Retinal pigment epithelial cell (primary cell): ENCODE data around the gene DCLK1.
A peak's percentile ranks its signal among the peaks of the same experiment; 100 is the strongest.

Source experiments
- DNase-seq: peaks from one replicate; pipeline ENCODE4 v3.0.0-alpha.2; 2010; ENCODE audit warnings: low read depth
- H3K4me3 ChIP-seq: 2 replicates; pipeline ENCODE4 v1.5.1; 2011; ENCODE audit warnings: mild to moderate bottlenecking, low read length, control low read depth, moderate library complexity
- TF ChIP-seq, protein P1 (sequence below): conservative IDR thresholded peaks from 2 replicates; pipeline ENCODE4 v1.5.1; 2011; ENCODE audit warnings: low read depth, low read length, control low read depth, inconsistent platforms

The DCLK1 gene

DNA sequence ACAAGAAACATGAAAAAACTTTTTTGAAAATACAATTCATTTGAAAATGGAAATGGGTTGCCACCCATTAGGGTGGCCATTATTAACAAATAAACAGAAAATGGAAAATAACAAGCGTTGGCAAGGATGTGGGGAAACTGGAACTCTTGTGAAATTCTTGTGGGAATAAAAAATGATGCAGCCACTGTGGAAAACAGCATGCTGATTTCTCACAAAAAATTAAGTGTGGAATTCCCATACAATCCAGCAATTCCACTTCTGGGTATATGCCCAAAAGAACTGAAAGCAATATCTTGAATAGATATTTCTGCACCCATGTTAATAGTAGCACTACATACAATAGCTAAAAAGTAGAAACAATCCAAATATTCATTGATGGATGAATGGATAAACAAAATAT lies 165.2 kb downstream of the DCLK1 start:
- DNase-seq: no peak
- TF ChIP-seq, protein P1, sequence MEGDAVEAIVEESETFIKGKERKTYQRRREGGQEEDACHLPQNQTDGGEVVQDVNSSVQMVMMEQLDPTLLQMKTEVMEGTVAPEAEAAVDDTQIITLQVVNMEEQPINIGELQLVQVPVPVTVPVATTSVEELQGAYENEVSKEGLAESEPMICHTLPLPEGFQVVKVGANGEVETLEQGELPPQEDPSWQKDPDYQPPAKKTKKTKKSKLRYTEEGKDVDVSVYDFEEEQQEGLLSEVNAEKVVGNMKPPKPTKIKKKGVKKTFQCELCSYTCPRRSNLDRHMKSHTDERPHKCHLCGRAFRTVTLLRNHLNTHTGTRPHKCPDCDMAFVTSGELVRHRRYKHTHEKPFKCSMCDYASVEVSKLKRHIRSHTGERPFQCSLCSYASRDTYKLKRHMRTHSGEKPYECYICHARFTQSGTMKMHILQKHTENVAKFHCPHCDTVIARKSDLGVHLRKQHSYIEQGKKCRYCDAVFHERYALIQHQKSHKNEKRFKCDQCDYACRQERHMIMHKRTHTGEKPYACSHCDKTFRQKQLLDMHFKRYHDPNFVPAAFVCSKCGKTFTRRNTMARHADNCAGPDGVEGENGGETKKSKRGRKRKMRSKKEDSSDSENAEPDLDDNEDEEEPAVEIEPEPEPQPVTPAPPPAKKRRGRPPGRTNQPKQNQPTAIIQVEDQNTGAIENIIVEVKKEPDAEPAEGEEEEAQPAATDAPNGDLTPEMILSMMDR: no peak

DNA sequence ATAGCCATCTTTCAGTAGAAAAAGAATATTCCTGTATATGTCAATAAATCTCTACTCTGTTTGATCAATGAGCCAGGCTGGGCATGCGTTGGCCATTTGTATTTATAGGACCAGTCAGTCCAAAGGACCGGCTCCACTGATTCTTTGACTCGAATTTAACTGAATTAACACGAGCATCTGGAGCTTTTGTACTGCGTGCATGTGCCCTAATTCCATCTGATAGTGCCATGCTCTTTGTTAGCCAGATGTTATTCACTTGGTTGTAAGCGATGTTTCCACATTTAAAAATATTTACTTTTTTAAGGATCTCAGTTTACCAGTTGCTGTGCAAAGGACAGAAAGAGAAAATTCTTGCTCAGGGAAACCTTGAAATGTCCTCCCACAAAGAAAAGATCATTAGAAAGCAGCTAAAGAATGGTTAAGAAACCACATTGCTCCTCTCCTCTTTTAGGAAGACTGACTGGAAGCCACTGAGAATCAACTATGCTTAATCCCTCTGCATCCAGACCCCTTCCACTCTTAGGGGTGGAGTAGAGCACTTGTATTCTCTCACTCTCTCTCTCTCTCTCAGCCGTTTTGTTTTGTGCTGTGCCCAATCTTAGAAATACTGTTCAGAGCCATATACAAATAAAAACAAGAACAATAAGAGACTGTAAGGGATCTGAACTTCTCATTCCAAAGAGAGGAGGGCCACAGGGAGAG lies 165.8 kb downstream of the DCLK1 start:
- no peak for DNase-seq
- no peak overlapping the region for H3K4me3 ChIP-seq
- TF ChIP-seq, protein P1: no peak

More for the DNA sequence above, 165.2 kb downstream of the DCLK1 start:
- H3K4me3 ChIP-seq: no peak overlapping the region

DNA sequence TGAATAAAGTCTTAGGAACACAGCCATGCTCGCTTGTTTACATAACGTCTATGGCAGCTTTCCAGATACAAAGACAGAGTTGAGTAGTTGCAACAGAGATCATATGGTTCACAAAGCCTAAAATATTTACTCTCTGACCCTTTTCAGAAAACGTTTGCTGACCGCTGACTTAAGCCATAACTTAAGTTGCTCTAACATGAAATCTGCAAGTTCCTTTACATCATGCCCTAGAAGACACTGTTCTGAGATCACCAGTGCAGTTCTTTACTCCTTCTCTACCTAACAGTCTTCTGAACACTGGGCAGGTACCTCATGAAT lies 166.4 kb downstream of the DCLK1 start:
- no peak overlapping the region for H3K4me3 ChIP-seq
- DNase-seq: peak; percentile 71
- TF ChIP-seq, protein P1: no peak

DNA sequence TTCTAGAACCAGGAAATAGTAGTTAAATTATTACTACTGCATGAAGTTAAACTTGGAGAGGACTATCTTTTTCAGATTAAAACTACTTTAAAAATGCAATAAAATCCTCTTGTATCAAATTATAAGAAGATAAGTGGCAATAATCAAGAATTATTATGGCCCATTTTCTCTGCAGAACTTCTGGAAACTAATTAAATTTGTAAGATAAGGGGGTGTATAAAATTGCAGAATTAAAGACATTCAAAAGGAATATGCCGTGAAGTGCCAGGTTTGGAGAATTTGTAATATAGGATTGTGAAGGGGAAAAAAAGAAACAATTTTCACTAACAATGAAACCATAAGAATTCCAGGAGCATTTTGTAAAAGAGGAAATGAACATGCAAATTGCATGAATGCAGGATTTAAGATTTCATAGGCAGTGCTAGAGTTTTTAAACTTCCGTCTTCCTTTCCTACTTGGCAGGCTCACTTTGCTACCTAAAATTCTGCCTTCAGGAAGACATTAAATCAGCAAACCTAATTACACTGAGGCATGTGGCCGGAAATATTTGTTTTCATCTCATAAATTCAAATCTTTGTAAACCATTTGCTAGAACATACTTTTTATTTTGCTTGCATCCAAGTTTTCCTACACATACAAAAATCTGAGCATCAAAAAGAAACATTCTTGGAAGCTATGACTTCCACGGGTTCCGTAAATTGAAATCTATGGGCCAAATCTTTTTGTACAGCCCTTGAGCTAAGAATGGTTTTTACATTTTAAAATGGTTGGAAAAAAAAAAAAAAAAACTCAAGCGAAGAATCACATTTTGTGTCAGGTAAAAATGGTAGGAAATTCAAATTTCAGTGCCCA lies 166.9 kb downstream of the DCLK1 start:
- no peak overlapping the region for H3K4me3 ChIP-seq
- TF ChIP-seq, protein P1: no peak
- no peak for DNase-seq

DNA sequence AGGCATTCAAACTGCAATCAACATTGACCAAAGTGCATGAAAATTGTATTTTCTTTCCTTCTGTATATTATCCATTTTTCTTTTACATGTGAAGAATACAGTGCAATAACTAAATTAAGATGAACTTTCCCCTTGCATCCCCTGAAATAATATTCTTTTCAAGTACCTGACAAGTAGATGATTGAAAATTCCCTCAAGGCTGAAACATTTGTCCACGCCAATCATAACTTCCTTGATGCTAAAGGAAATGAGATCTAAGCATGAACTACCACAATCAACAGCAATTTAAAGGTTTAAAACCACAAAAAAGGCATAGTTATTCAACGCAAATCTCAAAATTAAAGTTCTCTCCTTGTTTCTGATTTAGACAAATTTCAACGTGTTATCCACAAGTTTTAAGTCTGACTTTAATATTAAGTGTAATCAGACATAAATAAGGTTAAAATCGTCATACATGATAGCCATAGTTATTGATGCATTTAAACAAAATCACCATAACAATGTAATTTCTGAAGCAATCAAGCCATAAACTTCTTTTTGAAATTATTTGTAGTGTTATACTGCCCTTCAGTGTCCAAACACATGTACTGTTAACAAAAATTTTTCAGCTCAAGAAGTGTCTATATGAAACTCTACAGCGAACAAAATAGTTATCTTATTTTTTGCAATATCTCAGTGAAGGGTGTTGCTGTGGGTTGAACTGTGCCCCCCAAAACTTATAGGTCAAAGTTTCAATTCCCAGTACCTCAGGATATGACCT lies 169.5 kb downstream of the DCLK1 start:
- no peak overlapping the region for H3K4me3 ChIP-seq
- no peak for DNase-seq
- TF ChIP-seq, protein P1: peak; percentile 24

DNA sequence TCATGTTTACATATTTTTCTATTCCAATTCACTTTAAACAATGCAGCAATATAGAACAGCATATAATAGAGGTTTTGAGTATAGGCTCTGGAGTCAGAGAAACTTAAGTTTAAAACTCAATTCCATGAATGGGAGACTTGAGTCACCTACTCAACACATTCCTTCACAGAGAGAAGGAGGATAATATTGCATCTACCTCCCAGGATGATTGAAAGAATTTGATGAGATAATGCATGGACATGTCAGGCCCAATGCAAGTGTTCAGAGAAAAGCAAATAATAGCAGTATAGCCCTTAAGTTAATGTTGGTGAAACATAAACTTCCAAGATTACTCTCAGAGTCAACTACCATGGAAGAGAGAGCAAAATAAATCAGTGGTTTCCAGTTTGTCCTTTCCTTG lies 170.2 kb downstream of the DCLK1 start:
- DNase-seq: no peak
- TF ChIP-seq, protein P1: no peak
- H3K4me3 ChIP-seq: no peak overlapping the region
